Measurements from ENCODE around the gene C3orf49.

The C3orf49 gene

GRCh38 chr3:63895422-63896189 is 76.5 kb downstream of the C3orf49 start:
- H3K27me3 ChIP-seq (ENCODE audit: control insufficient read depth, insufficient read depth, low read length): no peaks in the 10 kb centered on the region
- H3K36me3 ChIP-seq (ENCODE audit: control insufficient read depth, insufficient read depth, low read length): no peaks in the 10 kb centered on the region
- no peak overlapping the region for H3K27ac ChIP-seq
- no peaks in the 10 kb centered on the region for H3K9me3 ChIP-seq (ENCODE audit: control insufficient read depth, low read length)
- no peak overlapping the region for H3K9ac ChIP-seq
- peaks cover 5% of the 10 kb centered on the region for H3K4me1 ChIP-seq
- no peak overlapping the region for H3K4me2 ChIP-seq (ENCODE audit: low read length)
- peaks cover 11% of the 10 kb centered on the region for H3K79me2 ChIP-seq
- TF ChIP-seq, protein P1, sequence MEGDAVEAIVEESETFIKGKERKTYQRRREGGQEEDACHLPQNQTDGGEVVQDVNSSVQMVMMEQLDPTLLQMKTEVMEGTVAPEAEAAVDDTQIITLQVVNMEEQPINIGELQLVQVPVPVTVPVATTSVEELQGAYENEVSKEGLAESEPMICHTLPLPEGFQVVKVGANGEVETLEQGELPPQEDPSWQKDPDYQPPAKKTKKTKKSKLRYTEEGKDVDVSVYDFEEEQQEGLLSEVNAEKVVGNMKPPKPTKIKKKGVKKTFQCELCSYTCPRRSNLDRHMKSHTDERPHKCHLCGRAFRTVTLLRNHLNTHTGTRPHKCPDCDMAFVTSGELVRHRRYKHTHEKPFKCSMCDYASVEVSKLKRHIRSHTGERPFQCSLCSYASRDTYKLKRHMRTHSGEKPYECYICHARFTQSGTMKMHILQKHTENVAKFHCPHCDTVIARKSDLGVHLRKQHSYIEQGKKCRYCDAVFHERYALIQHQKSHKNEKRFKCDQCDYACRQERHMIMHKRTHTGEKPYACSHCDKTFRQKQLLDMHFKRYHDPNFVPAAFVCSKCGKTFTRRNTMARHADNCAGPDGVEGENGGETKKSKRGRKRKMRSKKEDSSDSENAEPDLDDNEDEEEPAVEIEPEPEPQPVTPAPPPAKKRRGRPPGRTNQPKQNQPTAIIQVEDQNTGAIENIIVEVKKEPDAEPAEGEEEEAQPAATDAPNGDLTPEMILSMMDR (IDR thresholded peaks at IDR 0.05): no peak
- no peak overlapping the region for H3K4me3 ChIP-seq (ENCODE audit: low read depth, low read length)
- H2AFZ ChIP-seq: no peak overlapping the region

- H3K36me3 ChIP-seq (ENCODE audit: control insufficient read depth, insufficient read depth, low read length): no peaks in the 10 kb centered on the region
- peaks cover 5% of the 10 kb centered on the region for H3K4me1 ChIP-seq
- H2AFZ ChIP-seq: no peak overlapping the region
- TF ChIP-seq, protein P1 (IDR thresholded peaks at IDR 0.05): no peak
- H3K27me3 ChIP-seq (ENCODE audit: control insufficient read depth, insufficient read depth, low read length): no peaks in the 10 kb centered on the region
- H3K4me2 ChIP-seq (ENCODE audit: low read length): no peak overlapping the region
- peak overlapping the region; percentile 6 for H3K27ac ChIP-seq
- no peak overlapping the region for H3K4me3 ChIP-seq (ENCODE audit: low read depth, low read length)
- no peak overlapping the region for H3K9ac ChIP-seq
- H3K9me3 ChIP-seq (ENCODE audit: control insufficient read depth, low read length): no peaks in the 10 kb centered on the region
- H3K79me2 ChIP-seq: peaks cover 11% of the 10 kb centered on the region
Measured at GRCh38 chr3:63896332-63897030, 77.4 kb downstream of the C3orf49 start.

Data from parathyroid adenoma (tissue), 2 donors.